Ecto neural progenitor cell (in vitro differentiated cells): Measurements from ENCODE around the gene IGSF9.
A peak's percentile ranks its signal among the peaks of the same experiment; 100 is the strongest.

Source experiments
- DNase-seq: peaks from one replicate; pipeline ENCODE4 v3.0.0-alpha.2; 2018; ENCODE audit warnings: low spot score

Gene IGSF9, protein sequence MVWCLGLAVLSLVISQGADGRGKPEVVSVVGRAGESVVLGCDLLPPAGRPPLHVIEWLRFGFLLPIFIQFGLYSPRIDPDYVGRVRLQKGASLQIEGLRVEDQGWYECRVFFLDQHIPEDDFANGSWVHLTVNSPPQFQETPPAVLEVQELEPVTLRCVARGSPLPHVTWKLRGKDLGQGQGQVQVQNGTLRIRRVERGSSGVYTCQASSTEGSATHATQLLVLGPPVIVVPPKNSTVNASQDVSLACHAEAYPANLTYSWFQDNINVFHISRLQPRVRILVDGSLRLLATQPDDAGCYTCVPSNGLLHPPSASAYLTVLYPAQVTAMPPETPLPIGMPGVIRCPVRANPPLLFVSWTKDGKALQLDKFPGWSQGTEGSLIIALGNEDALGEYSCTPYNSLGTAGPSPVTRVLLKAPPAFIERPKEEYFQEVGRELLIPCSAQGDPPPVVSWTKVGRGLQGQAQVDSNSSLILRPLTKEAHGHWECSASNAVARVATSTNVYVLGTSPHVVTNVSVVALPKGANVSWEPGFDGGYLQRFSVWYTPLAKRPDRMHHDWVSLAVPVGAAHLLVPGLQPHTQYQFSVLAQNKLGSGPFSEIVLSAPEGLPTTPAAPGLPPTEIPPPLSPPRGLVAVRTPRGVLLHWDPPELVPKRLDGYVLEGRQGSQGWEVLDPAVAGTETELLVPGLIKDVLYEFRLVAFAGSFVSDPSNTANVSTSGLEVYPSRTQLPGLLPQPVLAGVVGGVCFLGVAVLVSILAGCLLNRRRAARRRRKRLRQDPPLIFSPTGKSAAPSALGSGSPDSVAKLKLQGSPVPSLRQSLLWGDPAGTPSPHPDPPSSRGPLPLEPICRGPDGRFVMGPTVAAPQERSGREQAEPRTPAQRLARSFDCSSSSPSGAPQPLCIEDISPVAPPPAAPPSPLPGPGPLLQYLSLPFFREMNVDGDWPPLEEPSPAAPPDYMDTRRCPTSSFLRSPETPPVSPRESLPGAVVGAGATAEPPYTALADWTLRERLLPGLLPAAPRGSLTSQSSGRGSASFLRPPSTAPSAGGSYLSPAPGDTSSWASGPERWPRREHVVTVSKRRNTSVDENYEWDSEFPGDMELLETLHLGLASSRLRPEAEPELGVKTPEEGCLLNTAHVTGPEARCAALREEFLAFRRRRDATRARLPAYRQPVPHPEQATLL

DNA sequence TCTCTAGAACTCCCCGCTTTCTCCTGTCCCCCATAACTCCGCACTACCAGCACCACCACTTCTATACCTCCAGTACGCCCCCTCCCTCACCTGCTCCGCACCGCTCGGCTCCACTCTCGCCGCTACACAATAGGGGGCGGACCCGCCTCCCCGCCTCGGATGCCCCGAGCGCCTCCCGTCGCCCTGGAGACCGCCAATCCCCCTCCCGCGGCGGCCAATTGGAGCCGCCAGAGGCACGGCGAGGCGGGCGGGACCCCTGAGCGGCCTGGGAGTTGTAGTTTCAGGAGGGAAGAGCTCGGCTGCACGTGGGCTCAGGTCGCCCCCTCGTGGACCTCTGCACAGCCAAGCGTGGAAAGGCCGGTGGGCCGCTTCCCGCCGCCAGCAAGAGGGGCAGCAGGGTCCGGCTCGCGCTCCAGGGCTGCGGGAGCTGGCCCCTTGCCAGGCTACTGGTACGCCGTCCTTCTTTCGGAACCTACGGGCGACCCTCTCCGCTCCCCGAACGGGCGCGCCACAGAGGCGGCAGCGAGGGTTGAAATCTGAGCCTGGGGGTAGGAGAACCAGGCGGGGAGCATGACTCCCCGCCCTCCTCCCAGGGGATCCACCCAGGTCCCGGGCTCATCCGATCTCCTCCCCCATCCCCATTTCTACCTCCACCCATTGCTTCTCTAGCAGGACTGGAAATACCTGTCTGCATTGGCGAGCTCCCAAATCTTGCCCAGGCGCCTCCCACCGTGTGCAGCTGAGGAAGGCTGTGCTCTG lies at the start of gene IGSF9:
TSS of gene IGSF9 (minus strand) at position 131 of the 759 bp plus-strand sequence. CDS start 2,159 bp downstream, outside the sequence.
- peak; percentile 98 for DNase-seq

DNA sequence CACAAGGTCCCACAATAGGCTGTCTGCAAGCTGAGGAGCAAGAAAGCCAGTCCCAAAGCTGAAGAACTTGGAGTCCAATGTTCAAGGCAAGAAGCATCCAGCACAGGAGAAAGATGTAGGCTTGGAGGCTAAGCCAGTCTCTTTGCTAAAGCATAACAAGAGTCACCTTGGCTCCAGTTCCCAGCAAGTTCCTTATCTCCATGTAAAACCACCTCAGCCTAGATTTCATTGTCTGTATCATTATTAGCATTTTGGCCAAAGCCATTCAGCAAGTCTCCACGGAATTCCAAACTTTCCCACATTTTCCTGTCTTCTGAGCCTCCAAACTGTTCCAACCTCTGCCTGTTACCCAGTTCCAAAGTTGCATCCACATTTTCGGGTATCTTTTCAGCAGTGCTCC lies 49.5 kb upstream of the IGSF9 start:
- DNase-seq: no peak

DNA sequence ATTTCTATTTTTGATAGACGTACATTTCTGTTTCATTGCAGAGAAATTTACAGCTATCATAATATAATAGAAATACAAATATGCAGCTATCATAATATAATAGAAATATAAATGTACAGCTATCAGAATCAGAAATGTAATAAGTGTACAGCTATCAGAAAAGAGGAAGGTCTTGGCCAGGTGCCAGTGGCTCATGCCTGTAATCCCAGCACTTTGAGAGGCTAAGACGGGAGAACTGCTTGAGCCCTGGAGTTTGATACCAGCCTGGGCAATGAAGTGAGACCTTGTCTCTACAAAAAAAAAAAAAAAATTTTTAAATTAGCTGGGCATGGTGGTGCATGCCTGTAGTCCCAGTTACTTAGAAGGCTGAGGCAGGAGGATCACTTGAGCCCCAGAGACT lies 48.5 kb upstream of the IGSF9 start:
- DNase-seq: no peak

DNA sequence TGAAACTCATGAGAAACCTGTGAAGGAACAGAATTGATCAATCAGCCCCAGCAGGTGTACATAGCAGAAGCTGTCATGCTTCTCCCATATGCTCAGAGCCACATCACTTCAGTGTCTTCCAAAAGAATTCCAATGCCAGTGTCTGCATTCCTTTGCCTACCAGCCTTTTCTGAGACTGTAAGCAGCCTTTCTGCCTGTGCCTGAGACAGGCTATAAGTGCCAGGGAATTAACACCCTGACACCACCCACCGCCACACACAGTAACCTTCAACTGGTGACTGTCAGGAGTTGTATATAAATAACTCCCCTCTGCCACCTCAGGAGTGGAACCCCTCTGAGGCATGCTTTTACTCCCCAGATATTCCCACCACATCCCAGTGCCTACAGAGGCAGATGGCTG lies 46.7 kb upstream of the IGSF9 start:
- DNase-seq: no peak

DNA sequence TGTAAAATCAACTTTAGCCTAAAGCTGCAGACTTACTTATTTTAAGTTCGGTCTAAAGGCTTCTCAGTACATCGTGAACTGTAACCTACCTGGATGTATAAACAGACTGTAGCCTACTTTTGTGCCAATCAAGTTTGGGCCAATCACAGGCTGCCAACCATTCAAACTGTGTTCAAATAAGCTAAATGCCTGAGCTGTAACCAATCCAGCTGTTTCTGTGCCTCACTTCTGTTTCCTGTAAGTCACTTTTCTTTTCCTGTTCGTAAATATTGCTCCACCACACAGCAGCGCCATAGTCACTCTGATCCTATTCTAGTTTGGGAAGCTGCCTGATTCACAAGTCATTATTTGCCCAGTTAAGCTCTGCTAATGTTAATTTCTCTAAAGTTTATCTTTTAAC lies 46.1 kb upstream of the IGSF9 start:
- DNase-seq: no peak

DNA sequence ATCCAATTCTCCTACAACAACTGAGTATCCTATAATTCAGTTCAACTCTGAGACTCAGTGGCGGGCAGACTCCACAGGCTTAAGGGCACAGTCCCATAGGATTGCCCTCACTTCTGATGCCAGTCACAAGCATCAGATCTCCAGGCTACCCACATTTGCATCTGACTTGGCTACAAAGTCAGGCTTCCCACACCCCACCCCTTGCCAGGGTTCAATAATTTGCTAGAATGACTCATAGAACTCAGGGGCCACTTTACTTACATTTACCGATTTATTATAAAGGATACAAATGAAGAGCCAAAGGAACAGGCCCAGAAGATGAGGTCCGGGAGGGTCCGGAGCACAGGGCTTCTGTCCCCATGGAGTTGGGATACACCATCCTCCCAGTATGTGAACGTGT lies 44.6 kb upstream of the IGSF9 start:
- no peak for DNase-seq

DNA sequence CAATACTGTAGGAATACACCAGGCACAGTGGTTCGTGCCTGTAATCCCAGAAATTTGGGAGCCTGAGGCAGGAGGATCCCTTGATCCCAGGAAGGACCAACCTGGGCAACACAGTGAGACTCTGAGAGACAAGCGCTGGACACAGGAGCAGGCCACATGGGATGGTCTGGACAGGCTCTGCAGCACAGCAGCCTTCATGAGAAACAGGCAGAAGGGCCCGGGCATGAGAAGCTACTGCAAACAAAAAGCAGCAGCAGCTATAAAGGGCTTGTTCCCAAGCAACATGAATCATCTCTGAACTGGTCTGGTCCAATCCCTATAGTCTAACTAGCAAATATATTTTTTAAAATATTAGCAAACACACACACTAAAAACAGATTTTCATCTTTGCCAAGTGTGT lies 44.2 kb upstream of the IGSF9 start:
- no peak for DNase-seq

DNA sequence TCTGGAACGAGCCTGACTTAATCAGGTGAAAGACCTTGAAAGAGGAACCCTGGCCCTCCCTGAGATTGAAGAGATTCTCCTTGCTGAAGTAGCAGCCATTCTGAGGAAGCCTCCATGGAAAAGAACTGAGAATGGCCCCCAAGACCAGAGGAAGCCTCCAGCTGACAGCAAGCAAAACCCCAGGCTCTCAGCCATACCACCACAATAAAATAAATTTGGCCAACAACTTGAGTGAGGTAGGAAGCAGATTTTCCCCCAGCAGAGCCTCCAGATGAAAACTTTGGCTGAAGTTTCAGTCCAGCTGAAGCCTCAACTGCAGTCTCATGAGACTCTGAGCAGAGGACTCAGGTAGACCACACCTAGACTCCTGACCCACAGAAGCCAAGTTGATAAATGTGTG lies 42.6 kb upstream of the IGSF9 start:
- no peak for DNase-seq

DNA sequence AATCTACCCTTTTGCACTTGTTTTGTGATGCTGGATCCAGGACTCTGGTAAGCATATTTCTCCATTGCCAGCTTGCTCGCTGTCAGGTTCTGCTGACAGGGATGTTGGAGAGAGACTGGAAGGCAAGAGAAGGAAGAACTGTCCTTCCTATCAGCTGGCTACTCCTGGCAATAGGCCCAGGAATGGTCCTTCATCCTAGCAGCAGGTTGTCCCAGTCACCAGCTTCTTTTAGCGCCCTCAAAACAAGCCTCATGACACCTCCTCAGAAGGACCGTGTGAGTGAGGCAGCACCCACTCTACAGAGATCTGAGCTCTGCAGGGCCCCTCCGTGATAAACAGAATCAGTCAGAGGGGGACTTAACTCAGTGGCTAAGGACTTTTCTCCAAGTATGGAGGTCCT lies 41.8 kb upstream of the IGSF9 start:
- DNase-seq: no peak

DNA sequence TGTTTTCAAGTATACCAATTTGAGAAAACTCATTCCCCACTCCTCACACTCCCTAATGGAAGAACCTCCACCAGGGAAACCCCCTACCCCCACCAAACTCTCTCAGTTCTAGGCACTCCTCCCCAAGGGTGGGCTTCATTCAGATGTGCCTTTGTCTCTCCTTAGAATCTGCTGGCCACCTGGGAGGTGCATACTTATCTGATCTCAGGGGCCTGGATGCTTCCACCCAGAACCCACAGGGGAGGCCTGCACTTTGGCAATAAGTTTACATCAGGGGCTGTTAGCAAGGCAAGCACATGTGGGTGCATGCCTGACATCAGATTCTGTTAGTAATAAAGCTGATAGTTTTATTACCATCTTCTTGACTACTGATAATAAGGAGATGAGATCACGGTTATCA lies 41.1 kb upstream of the IGSF9 start:
- no peak for DNase-seq

DNA sequence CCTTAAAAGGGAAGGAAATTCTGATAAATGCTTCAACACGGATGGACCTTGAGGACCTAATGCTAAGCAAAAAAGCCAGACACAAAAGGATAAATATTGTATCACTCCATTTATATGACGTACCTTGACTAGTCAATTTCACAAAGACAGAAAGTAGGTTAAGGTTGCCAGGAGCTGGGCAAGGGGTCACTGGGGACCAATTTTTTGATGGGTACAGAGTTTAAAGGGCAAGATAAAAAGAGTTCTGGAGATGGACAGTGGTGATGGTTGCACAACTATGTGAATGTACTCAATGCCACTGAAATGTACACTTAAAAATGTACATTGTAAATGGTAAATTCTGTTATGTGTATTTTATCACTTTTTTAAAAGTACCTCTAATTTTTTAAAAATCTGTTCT lies 40.7 kb upstream of the IGSF9 start:
- DNase-seq: no peak

DNA sequence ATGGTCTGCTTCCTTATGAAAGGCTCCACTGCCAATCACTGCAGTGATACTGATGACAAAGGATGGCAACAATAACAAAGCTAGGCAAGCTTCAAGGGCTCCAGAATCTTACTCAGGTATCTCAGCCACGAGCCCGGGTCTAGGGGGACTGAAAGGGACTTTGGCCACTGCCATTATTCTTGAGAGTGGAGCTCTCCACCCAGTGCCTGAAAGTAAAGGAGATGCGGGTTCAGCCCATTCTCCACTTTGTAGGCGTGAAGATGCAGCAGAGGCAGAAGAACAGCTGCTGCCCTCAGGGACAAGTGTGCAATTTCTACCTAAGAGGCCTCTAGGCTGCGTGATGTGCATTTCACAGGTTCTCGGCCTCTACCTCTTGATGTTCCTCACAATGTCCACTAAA lies 40.1 kb upstream of the IGSF9 start:
- DNase-seq: no peak

DNA sequence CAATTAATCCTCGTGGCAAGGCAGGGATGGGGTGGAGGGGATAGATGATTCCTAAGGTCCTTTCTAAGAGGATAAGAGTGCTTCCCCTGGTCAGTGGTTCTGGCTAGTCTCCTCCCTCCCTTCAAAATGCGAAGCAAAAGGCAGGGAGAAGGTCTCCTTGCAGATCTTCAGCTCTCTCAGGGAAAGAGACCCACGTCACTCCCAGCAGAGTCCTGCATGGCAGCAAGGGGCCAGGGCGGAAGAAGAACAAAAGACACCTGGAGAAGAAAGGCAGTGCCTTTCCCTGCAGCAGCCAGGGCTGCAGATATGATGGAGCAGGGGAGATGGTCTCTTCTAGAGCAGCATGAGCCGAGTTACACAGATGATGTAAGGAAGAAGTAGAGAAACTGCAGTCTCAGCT lies 38.3 kb upstream of the IGSF9 start:
- DNase-seq: peak; percentile 28

DNA sequence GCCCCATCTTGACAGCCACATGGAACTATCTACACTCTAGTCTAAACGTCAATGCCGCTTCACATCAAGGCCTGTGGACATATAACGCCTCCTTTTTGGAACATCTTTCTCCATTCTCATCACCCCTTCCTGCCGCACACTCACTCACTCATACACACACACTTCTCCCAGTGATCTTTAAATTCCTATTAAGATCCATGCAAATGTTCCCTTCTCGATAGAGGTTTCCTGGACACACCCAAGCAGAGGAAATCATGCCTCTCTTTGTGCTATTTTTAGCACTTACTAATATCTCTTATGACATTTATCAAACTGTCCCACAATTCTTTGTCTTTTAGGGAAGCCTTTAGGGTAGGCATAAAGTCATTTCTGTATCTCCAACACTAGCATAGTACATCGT lies 36.9 kb upstream of the IGSF9 start:
- no peak for DNase-seq

DNA sequence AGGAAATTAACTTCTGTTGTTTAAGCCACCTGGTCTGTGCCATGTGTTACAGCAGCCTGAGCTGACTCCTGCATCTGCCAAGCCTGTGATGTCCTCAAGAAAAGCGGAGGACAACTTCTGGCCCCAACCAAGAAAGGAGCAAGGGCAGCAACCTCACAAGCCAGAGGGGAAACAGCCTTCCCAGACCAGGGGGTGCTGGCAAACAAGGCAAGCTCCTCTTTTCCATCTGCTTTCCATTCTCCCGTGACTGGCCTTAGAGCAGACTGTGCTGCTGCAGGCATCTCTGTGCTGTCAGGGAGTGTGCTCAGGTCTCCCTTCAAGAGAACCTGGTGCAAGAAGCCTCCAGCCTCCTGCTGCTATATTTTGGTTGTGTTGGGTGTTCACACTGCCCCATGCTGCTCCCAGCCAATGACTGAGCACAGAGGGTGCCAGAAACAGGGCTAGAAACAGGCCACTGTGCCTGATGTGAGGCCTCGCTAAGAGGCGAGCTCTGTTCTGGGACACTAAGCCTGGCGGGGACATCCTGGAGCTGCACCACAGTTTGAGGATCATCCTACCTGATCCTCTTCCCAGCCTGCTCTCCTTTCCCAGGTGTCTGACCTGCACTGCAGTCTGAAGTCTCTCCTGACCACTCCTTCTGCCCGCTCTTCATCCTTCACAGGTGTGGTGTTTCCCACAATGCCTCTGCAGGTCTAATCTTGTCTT lies 36.1 kb upstream of the IGSF9 start:
- DNase-seq: peak; percentile 21

DNA sequence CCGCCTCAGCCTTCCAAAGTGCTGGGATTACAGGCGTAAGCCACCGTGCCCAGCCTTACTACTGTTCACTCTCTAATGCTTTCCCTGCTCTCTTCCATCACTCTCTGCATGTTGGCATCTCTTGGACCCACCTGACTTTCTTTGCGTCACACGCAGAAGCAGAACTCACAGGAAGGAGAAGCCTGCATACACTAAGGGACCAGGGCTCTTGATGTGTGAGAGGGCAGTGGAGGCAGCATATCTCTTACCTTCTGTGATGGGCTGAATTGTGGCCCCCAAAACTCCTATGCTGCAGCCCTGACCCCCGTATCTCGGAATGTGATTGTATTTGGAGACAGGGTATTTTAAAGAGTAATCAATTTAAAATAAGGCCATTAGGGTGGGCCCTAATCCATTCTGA lies 35.4 kb upstream of the IGSF9 start:
- peak; percentile 33 for DNase-seq

DNA sequence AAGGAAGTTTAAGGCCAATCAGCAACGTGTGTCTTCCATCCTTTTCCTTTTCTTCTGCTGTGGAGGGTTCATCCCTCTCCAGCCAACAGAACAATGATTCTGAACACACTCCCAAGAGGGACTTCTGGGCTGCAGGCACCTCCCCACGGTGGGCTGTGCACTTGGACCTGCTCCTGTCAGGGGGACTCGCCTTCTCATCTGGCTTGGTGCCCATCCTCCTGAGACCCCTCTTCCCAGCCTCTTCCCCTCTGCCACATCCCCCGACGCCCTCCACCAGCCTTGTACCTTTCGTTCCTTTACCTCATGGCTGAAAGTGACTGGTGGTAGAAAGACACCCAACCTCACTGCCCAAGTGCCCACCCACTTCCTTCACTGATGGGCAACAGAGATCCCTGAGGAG lies 34.7 kb upstream of the IGSF9 start:
- DNase-seq: no peak

DNA sequence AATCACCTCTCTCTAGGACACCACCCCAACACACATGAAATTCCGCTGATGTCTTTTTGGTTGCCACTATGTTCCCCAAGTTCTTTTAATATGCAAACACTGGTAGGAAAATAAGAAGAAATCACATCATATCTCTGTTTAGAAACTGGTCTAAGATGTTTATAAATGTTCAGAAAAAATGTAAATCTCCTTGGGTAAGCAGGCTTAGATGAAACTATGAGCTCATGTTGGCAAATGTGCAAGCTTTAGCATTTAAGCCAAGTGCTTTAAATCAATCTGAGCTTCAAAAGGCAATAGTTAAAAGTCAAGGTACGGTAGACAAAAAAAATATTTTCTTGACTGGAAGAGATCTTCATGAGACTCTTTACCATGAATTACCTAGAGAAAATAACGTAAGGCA lies 33.8 kb upstream of the IGSF9 start:
- no peak for DNase-seq

DNA sequence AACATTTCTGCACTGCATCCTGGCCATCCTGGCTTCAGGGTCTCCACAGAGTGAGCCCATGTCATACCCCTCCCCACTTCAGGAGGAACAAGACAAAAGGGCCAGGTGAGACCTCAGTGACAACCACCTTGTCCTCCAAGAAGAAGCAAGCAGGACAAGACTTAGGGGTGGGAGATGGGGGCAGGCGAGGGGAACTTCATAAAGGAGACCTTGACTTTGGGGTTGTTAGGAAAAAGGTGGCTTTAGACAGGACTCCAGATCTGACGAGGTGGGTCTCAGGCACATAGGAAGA lies 32.6 kb upstream of the IGSF9 start:
- DNase-seq: no peak

DNA sequence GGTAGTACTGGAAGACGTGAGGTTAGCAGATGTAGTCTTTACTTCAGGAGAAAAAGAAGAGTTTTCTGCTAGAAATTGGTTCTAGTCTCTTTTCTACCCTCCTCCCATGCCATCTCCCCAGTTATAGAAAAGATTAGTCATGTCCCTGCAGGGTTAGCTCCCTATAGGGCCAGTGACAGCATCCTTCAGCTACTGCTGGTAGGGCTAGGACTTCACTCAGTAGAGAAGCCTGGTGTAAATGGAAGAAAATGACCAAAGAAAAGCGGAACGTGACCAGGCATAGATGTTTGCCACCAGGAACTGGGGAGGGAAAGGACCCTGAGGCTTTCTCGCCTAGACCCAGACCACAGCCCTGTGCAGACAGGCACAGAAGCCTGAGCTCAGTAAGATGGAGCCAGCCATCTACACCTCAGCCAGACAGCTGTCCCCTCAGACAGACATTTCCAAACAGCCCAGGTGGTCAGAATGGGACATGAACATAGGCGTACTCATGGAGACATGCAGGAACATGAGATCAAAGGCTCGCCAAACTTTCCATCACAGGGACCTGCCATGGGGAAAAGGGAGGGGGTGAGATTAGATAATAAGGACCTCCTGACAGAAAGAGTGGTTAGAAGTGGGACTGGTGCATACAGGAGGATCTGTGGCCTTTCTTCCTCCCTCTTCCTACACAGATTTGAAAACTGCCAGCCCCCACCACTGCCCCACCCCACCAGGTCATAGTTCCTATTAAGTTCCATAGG lies 32.1 kb upstream of the IGSF9 start:
- DNase-seq: no peak
